Measurements from ENCODE around the gene GALC. TPM values are rescaled to one million over a fixed set of nuclear protein-coding genes. Genes with fewer than 3 reads are reported as not detected.
"Not testable (repeated sequence)": the region's sequence is repeated elsewhere in the genome, so short reads cannot be mapped to it uniquely, and the experiment has no call there.

Gene GALC
- total RNA-seq (2014; rRNA removed; shearing (Covaris generic)): 797 and 819 TPM in 2 replicates
- polyA plus RNA-seq (2014; cell fraction: nucleus; rRNA removed): 346 and 537 TPM in 2 replicates

GRCh38 chr14:87992718-87993628, at the start of gene GALC:
TSS of gene GALC (minus strand) at chr14:87993182. CDS start at chr14:87993164, 18 bp downstream.
- peak; percentile 97 for DNase-seq (ENCODE audit: extremely low read depth, low read depth)

- no peak for DNase-seq (ENCODE audit: extremely low read depth, low read depth)
These were observed 47.2 kb upstream of the GALC start for GRCh38 chr14:88040146-88040545.

- no peak for DNase-seq (ENCODE audit: extremely low read depth, low read depth)
These were observed 46.2 kb upstream of the GALC start for GRCh38 chr14:88039197-88039596.

GRCh38 chr14:88037325-88037724, 44.3 kb upstream of the GALC start:
- DNase-seq (ENCODE audit: extremely low read depth, low read depth): no peak

GRCh38 chr14:88036422-88036821, 43.4 kb upstream of the GALC start:
- DNase-seq (ENCODE audit: extremely low read depth, low read depth): no peak

- DNase-seq (ENCODE audit: extremely low read depth, low read depth): no peak
These were observed 41.1 kb upstream of the GALC start for GRCh38 chr14:88034076-88034475.

GRCh38 chr14:88032373-88032772, 39.4 kb upstream of the GALC start:
- DNase-seq (ENCODE audit: extremely low read depth, low read depth): no peak

GRCh38 chr14:88030892-88031291, 37.9 kb upstream of the GALC start:
- no peak for DNase-seq (ENCODE audit: extremely low read depth, low read depth)

- no peak for DNase-seq (ENCODE audit: extremely low read depth, low read depth)
These were observed 37.1 kb upstream of the GALC start for GRCh38 chr14:88030079-88030478.

GRCh38 chr14:88029500-88029899, 36.5 kb upstream of the GALC start:
- no peak for DNase-seq (ENCODE audit: extremely low read depth, low read depth)

GRCh38 chr14:88026890-88027289, 33.9 kb upstream of the GALC start:
- no peak for DNase-seq (ENCODE audit: extremely low read depth, low read depth)

- no peak for DNase-seq (ENCODE audit: extremely low read depth, low read depth)
These were observed 32.3 kb upstream of the GALC start for GRCh38 chr14:88025313-88025712.

- DNase-seq (ENCODE audit: extremely low read depth, low read depth): not testable (repeated sequence)
These were observed 31.5 kb upstream of the GALC start for GRCh38 chr14:88024252-88025086.

- DNase-seq (ENCODE audit: extremely low read depth, low read depth): no peak
These were observed 30.7 kb upstream of the GALC start for GRCh38 chr14:88023658-88024187.

GRCh38 chr14:88017535-88017934, 24.6 kb upstream of the GALC start:
- no peak for DNase-seq (ENCODE audit: extremely low read depth, low read depth)

GRCh38 chr14:88016768-88017167, 23.8 kb upstream of the GALC start:
- no peak for DNase-seq (ENCODE audit: extremely low read depth, low read depth)

- DNase-seq (ENCODE audit: extremely low read depth, low read depth): peak; percentile 80
These were observed 20.9 kb upstream of the GALC start for GRCh38 chr14:88013750-88014349.

- no peak for DNase-seq (ENCODE audit: extremely low read depth, low read depth)
These were observed 19.5 kb upstream of the GALC start for GRCh38 chr14:88012495-88012894.

- DNase-seq (ENCODE audit: extremely low read depth, low read depth): no peak
These were observed 17.3 kb upstream of the GALC start for GRCh38 chr14:88010331-88010730.

GRCh38 chr14:88009486-88009885, 16.5 kb upstream of the GALC start:
- no peak for DNase-seq (ENCODE audit: extremely low read depth, low read depth)

Measured in NCI-H460 (cell line).